PC-3 (cell line): ENCODE data around the gene PCNA. TPM values are rescaled to one million over a fixed set of nuclear protein-coding genes. Genes with fewer than 3 reads are reported as not detected.

Source experiments
- ATAC-seq: fragments of 200-7000 bp; cut with Tn5 transposase; 2 replicates; pipeline ENCODE4 v1.9.1; 2020; ENCODE audit warnings: mild to moderate bottlenecking, moderate library complexity
- BruUV-seq: library from RNA; stranded (reverse); fragments of 400-500 nt; replicated peaks from 2 replicates; lab custom pipeline; 2021; lab: Mats Ljungman, UMichigan
- CTCF ChIA-PET: fragments of 300-600 bp; sonication (Branson Sonifier 250); formaldehyde crosslinking; loops from one replicate; lab custom pipeline; 2022; ENCODE audit warnings: antibody characterized with exemption; lab: Charles Lee
- POLR2A ChIA-PET: fragments of 300-600 bp; sonication (Branson Sonifier 250); formaldehyde crosslinking; loops from one replicate; lab custom pipeline; 2022; ENCODE audit warnings: antibody characterized with exemption; ENCODE audit not compliant: unreplicated experiment; lab: Charles Lee
- DNase-seq: peaks from one replicate; pipeline ENCODE4 v3.0.0-alpha.2; 2015
- H2AFZ ChIP-seq: fragments of 300-600 bp; sonication (generic); 2 replicates; pipeline ENCODE4 v1.6.0; 2016; ENCODE audit warnings: antibody characterized with exemption, low read length
- H3F3A ChIP-seq: fragments of 300-600 bp; sonication (generic); one replicate; pipeline ENCODE4 v1.6.0; 2017; ENCODE audit warnings: antibody characterized with exemption, low read length, control low read depth, mild to moderate bottlenecking; ENCODE audit not compliant: unreplicated experiment
- H3K27ac ChIP-seq: fragments of 300-600 bp; sonication (generic); 2 replicates; pipeline ENCODE4 v1.5.1; 2016; ENCODE audit warnings: mild to moderate bottlenecking, low read length
- H3K27me3 ChIP-seq: fragments of 300-600 bp; sonication (generic); 2 replicates; pipeline ENCODE4 v1.6.1; 2016; ENCODE audit warnings: low read length, mixed read lengths
- H3K36me3 ChIP-seq: fragments of 300-600 bp; sonication (generic); 2 replicates; pipeline ENCODE4 v1.6.1; 2016; ENCODE audit warnings: low read depth, mixed run types, low read length, mixed read lengths
- H3K4me1 ChIP-seq: fragments of 300-600 bp; sonication (generic); 2 replicates; pipeline ENCODE4 v1.5.1; 2016; ENCODE audit warnings: low read length; ENCODE audit not compliant: insufficient read depth
- H3K4me2 ChIP-seq: fragments of 300-600 bp; sonication (generic); 2 replicates; pipeline ENCODE4 v1.6.0; 2016; ENCODE audit warnings: low read length
- H3K4me3 ChIP-seq: fragments of 300-600 bp; sonication (generic); 2 replicates; pipeline ENCODE4 v1.5.1; 2016; ENCODE audit warnings: mild to moderate bottlenecking, low read length, mixed read lengths
- H3K79me2 ChIP-seq: fragments of 300-600 bp; sonication (generic); 2 replicates; pipeline ENCODE4 v1.6.1; 2017; ENCODE audit warnings: low read length, mixed read lengths
- H3K9ac ChIP-seq: fragments of 300-600 bp; sonication (generic); 2 replicates; pipeline ENCODE4 v1.6.0; 2016; ENCODE audit warnings: mild to moderate bottlenecking, low read length
- H3K9me2 ChIP-seq: fragments of 300-600 bp; sonication (generic); replicated peaks from 2 replicates; pipeline ENCODE4 v1.6.1; 2016; ENCODE audit warnings: mixed run types, low read length, mixed read lengths
- H3K9me3 ChIP-seq: fragments of 300-600 bp; sonication (generic); 2 replicates; pipeline ENCODE4 v1.6.1; 2016; ENCODE audit warnings: low read length, mixed read lengths
- H4K20me1 ChIP-seq: fragments of 300-600 bp; sonication (generic); 2 replicates; pipeline ENCODE4 v1.6.1; 2016; ENCODE audit warnings: low read length, mixed read lengths
- CTCF ChIP-seq: fragments of 300-600 bp; sonication (generic); conservative IDR thresholded peaks from 2 replicates; pipeline ENCODE4 v1.5.1; 2017; ENCODE audit warnings: antibody characterized with exemption, low read depth, mild to moderate bottlenecking, low read length
- EZH2 ChIP-seq: fragments of 300-600 bp; sonication (generic); IDR thresholded peaks from one replicate; pipeline ENCODE4 v1.6.1; 2017; ENCODE audit warnings: antibody characterized with exemption, mild to moderate bottlenecking, low read length; ENCODE audit not compliant: unreplicated experiment
- EZH2phosphoT487 ChIP-seq: fragments of 300-600 bp; sonication (generic); IDR thresholded peaks from 2 replicates; pipeline ENCODE4 v1.6.1; 2018; ENCODE audit warnings: mild to moderate bottlenecking, antibody characterized with exemption, low read length, borderline replicate concordance
- intact Hi-C: fragments of 100-400 bp; cut with micrococcal nuclease; formaldehyde crosslinking; loops from 2 replicates; pipeline ENCODE4 v1.9.0; 2023
- total RNA-seq: library from RNA; depleted of rRNA; stranded (reverse); fragments of >200 nt; gene quantifications from 2 replicates; pipeline ENCODE4 v1.2.3, GENCODE V29; 2014

PCNA gene
- total RNA-seq, 1 experiment from 2014 or later, result 286 TPM

- H2AFZ ChIP-seq, result peak within 1 kb of the TSS; percentile 89
- intact Hi-C loops, result loop anchor here (1.0 kb wide), 2 partner anchors 66 to 97 kb away; no protein-coding TSS in a partner anchor
- H3K9me3 ChIP-seq, result no peaks in the 10 kb centered on the region
- no peaks in the 10 kb centered on the region for H3K27me3 ChIP-seq
- H3K9ac ChIP-seq, result peak within 1 kb of the TSS; percentile 85
- POLR2A ChIA-PET, result interaction anchor here (0.6 to 1.5 kb wide), 8 partner anchors 27 to 149 kb away, joined by 3 to 16 read pairs (median 4); no protein-coding TSS in a partner anchor
- no peaks in the 10 kb centered on the region for H3K36me3 ChIP-seq
- peaks cover 43% of the 10 kb centered on the region for H3K79me2 ChIP-seq
- ATAC-seq (peak; percentile 90), DNase-seq (peak; percentile 99)
- TF ChIP-seq EZH2 (no peak), CTCF (peak; percentile 72), EZH2phosphoT487 (no peak)
- peaks cover 15% of the 10 kb centered on the region for H3K4me1 ChIP-seq
- no peaks in the 10 kb centered on the region for H3F3A ChIP-seq
- CTCF ChIA-PET, result interaction anchor here (0.6 to 3.4 kb wide), 20 partner anchors 11 to 527 kb away, joined by 3 to 161 read pairs (median 6); no protein-coding TSS in a partner anchor
- no peaks in the 10 kb centered on the region for H3K9me2 ChIP-seq
- peak within 1 kb of the TSS; percentile 44 for H3K27ac ChIP-seq
- no TSS peak for BruUV-seq
- peak within 1 kb of the TSS; percentile 86 for H3K4me2 ChIP-seq
- H4K20me1 ChIP-seq, result 0 out of 2 replicates have a peak, but pooled peaks cover 4% of the 10 kb centered on the region
- H3K4me3 ChIP-seq, result peak within 1 kb of the TSS; percentile 87
Measured at GRCh38 chr20:5126512-5127203, 6.9 kb upstream of the PCNA start, which contains the start of gene CDS2. CDS2 (plus strand) TSS chr20:5127008; CDS start chr20:5127093, 85 bp downstream.

- no peaks in the 10 kb centered on the region for H3K9me2 ChIP-seq
- no peaks in the 10 kb centered on the region for H3F3A ChIP-seq
- H3K9ac ChIP-seq, result no peak overlapping the region
- H3K4me1 ChIP-seq, result peaks cover 12% of the 10 kb centered on the region
- ChIA-PET CTCF (interaction anchor here (0.9 kb wide), 1 partner anchor 69 kb away, joined by 5 read pairs; no protein-coding TSS in a partner anchor), POLR2A (no interaction called here)
- no TSS peak for BruUV-seq
- H3K79me2 ChIP-seq, result peaks cover 29% of the 10 kb centered on the region
- H4K20me1 ChIP-seq, result peaks cover 13% of the 10 kb centered on the region
- no peak overlapping the region for H3K4me2 ChIP-seq
- no peak for DNase-seq
- H3K27me3 ChIP-seq, result no peaks in the 10 kb centered on the region
- no peak overlapping the region for H2AFZ ChIP-seq
- no peaks in the 10 kb centered on the region for H3K9me3 ChIP-seq
- no peak overlapping the region for H3K27ac ChIP-seq
- H3K4me3 ChIP-seq, result no peak overlapping the region
- H3K36me3 ChIP-seq, result peaks cover 10% of the 10 kb centered on the region
- no peak for ATAC-seq
- TF ChIP-seq EZH2phosphoT487, result no peak
- TF ChIP-seq CTCF, result no peak
- no peak for TF ChIP-seq EZH2
- intact Hi-C loops, result no loop called here
Measured at GRCh38 chr20:5122873-5123260, 3.1 kb upstream of the PCNA start.

- POLR2A ChIA-PET, result no interaction called here
Measured at GRCh38 chr20:5120185-5120476, 373 bp upstream of the PCNA start.

More at GRCh38 chr20:5120185-5120476, 373 bp upstream of the PCNA start:
- peak overlapping the region; percentile 84 for H3K4me3 ChIP-seq
- peak overlapping the region; percentile 92 for H3K9ac ChIP-seq
- peaks cover 21% of the 10 kb centered on the region for H3F3A ChIP-seq
- H3K4me2 ChIP-seq, result peak overlapping the region; percentile 90
- no peak overlapping the region for H3K27ac ChIP-seq
- H3K79me2 ChIP-seq, result peaks cover 44% of the 10 kb centered on the region
- no peaks in the 10 kb centered on the region for H3K27me3 ChIP-seq
- H4K20me1 ChIP-seq, result peaks cover 34% of the 10 kb centered on the region
- TF ChIP-seq EZH2phosphoT487 (no peak), EZH2 (no peak), CTCF (no peak)
- peaks cover 33% of the 10 kb centered on the region for H3K4me1 ChIP-seq
- no peak for DNase-seq
- peaks cover 38% of the 10 kb centered on the region for H3K36me3 ChIP-seq
- intact Hi-C loops, result no loop called here
- no peaks in the 10 kb centered on the region for H3K9me3 ChIP-seq
- no peak for ATAC-seq
- peak overlapping the region; percentile 83 for H2AFZ ChIP-seq
- CTCF ChIA-PET, result interaction anchor here (1.1 kb wide), 1 partner anchor 72 kb away, joined by 4 read pairs; no protein-coding TSS in a partner anchor
- H3K9me2 ChIP-seq, result no peaks in the 10 kb centered on the region
- BruUV-seq, result TSS peak; percentile 90
